ENCODE data around the gene HES5. TPM values are rescaled to one million over a fixed set of nuclear protein-coding genes. Genes with fewer than 3 reads are reported as not detected.

HES5 gene
- total and polyA plus RNA-seq, 2 of the 13 experiments (the other 11 are each of a cell fraction or from before 2014, with no cell fraction given) = not detected

DNA sequence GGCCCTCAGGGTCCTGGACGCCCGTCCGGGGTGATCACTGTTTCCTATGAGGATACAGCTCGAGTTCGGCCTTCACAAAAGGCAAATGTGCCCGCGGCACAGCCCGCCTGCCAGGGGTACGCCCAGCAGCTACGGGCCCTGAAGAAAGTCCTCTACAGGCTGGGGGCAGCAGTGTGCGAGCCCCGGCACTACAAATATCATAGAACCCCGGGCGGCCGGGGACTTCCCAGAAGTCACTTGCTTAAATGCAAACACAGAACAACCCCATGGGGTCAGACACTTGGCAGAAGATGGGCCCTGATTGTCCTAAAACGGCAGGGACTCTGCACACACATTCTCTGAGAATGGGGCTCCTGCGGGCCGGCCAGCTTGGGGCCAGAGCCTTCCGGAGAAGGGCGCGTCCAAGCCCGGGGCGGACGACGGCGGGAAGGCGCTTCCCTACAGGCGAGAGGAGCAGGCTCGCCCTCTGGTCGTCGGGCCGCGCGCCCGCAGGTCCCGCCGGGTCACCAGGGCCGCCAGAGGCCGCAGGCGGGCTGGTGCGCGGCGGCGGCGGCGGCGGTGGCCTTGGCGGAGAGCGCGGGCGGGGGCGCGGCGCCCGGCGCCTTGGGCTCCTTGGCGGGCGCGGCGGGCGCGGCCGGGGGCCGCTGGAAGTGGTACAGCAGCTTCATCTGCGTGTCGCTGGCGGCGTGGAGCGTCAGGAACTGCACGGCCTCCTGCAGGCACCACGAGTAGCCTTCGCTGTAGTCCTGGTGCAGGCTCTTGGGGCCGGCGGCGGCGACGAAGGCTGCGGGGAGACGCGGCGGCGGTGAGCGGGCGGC is 888 bp downstream of the HES5 start (continued):
- TF ChIP-seq ZNF782 (CRISPR knock-in tag; IDR thresholded peaks at IDR 0.05; ENCODE audit: borderline replicate concordance) = peak; percentile 26; the same call in 1 of the 2 replicates
- TF ChIP-seq, protein P1, sequence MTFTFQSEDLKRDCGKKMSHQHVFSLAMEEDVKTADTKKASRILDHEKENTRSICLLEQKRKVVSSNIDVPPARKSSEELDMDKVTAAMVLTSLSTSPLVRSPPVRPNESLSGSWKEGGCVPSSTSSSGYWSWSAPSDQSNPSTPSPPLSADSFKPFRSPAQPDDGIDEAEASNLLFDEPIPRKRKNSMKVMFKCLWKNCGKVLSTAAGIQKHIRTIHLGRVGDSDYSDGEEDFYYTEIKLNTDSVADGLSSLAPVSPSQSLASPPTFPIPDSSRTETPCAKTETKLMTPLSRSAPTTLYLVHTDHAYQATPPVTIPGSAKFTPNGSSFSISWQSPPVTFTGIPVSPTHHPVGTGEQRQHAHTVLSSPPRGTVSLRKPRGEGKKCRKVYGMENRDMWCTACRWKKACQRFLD (CRISPR knock-in tag; IDR thresholded peaks at IDR 0.05; ENCODE audit: borderline replicate concordance) = 0 out of 2 replicates have a peak, but pooled peaks have one; percentile 31
- TF ChIP-seq, protein P2, sequence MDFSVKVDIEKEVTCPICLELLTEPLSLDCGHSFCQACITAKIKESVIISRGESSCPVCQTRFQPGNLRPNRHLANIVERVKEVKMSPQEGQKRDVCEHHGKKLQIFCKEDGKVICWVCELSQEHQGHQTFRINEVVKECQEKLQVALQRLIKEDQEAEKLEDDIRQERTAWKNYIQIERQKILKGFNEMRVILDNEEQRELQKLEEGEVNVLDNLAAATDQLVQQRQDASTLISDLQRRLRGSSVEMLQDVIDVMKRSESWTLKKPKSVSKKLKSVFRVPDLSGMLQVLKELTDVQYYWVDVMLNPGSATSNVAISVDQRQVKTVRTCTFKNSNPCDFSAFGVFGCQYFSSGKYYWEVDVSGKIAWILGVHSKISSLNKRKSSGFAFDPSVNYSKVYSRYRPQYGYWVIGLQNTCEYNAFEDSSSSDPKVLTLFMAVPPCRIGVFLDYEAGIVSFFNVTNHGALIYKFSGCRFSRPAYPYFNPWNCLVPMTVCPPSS (IDR thresholded peaks at IDR 0.05) = no peak
- no peak for TF ChIP-seq MED1 (CRISPR knock-in tag; IDR thresholded peaks at IDR 0.05)
- TF ChIP-seq ATF1 (CRISPR knock-in tag; IDR thresholded peaks at IDR 0.05) = no peak
- no peak for TF ChIP-seq SP140L (CRISPR knock-in tag; IDR thresholded peaks at IDR 0.05; ENCODE audit: borderline replicate concordance)
- peak; percentile 69 for TF ChIP-seq ZFX (CRISPR knock-in tag; IDR thresholded peaks at IDR 0.05; ENCODE audit: low read depth)
- no peak for TF ChIP-seq RARG (CRISPR knock-in tag; IDR thresholded peaks at IDR 0.05; ENCODE audit: low read depth)
- TF ChIP-seq ZNF501 (CRISPR knock-in tag; IDR thresholded peaks at IDR 0.05) = peak; percentile 52; the same call in 1 of the 2 replicates

DNA sequence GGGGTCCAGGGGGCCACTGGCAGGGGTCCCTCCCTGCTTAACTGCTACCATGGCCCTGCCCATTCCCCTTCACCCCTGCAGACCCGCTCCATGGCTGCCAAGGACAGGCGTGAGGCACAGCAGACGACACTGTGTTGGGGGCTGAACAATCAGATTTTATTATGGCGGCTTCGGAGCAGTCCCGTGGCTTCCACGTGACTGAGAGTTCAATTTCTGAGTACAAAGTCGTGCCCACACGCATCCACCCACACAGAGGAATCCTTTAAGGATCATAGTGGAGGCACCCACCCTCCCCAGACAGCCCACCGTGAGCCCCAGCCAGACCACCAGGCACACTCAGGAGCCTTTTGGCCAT is 1.5 kb downstream of the HES5 start:
- Histone ChIP-seq H4K20me1 (ENCODE audit: insufficient read depth, low read length) (peaks cover 23% of the 10 kb centered on the region), H3K27me3 (ENCODE audit: control insufficient read depth in 1 of 2, insufficient read depth in 2 of 2, low read length in 2 of 2) (peaks cover 14 to 61% of the 10 kb centered on the region in 2 experiments), H2AFZ (ENCODE audit: low read length) (no peak overlapping the region), H3K4me2 (ENCODE audit: low read depth, low read length) (peak overlapping the region; percentile 87), H3K4me3 (replicated peaks in 1 of 3; ENCODE audit: insufficient read depth in 1 of 3, low read depth in 2 of 3, low read length in 3 of 3) (peak overlapping the region; percentile 4 to 65 (median 37); a peak in 4 of 6 replicates), H3K4me1 (ENCODE audit: insufficient read depth, low read length) (peaks cover 49% of the 10 kb centered on the region), H3K36me3 (replicated peaks in 1 of 2; ENCODE audit: control insufficient read depth in 1 of 2, insufficient read depth in 2 of 2, low read length in 2 of 2) (0 out of 5 replicates have a peak, but pooled peaks cover 0 to 1% of the 10 kb centered on the region in 2 experiments), H3K27ac (ENCODE audit: extremely low read length, insufficient read depth, low read length) (no peak overlapping the region), H3K79me2 (ENCODE audit: insufficient read depth, low read length) (peaks cover 24% of the 10 kb centered on the region), H3K9ac (ENCODE audit: insufficient read depth, low read depth, low read length) (no peak overlapping the region), H3K9me3 (ENCODE audit: low read length) (no peaks in the 10 kb centered on the region)
- ChIA-PET CTCF (ENCODE audit: low intra/inter-chr PET ratio, low total read pairs) (interaction anchor here (1.9 kb wide), 1 partner anchor 20 kb away, joined by 9 read pairs; no protein-coding TSS in a partner anchor), POLR2A (interaction anchor here (1.2 to 3.9 kb wide), 3 partner anchors 17 to 116 kb away, joined by 3 to 38 read pairs (median 4); no protein-coding TSS in a partner anchor)
- no peak for DNase-seq (ENCODE audit: low spot score)
- peak; percentile 39; the same call in 1 of the 2 replicates for TF ChIP-seq DMAP1 (CRISPR knock-in tag; IDR thresholded peaks at IDR 0.05)
- TF ChIP-seq ZSCAN25 (CRISPR knock-in tag; IDR thresholded peaks at IDR 0.05) = peak; percentile 69
- no peak for TF ChIP-seq FOXA3 (CRISPR knock-in tag; IDR thresholded peaks at IDR 0.05)
- FAIRE-seq = no peak
- 0% methylated on average over 6 of the region's 10 CpGs for WGBS (ENCODE audit: low lambda C conversion rate)
- no TSS peak for BruUV-seq (replicated peaks)
- no peak for ATAC-seq
- intact Hi-C loops (cut with micrococcal nuclease; ENCODE audit: unreplicated experiment) = no loop called here
- in situ Hi-C loops (cut with HindIII; ENCODE audit: extremely low pct_ligation_motif_present, low pct_unique_long_range_greater_than_20kb) = no loop called here

All from HepG2 (cell line).